Measurements from ENCODE around the gene MRGPRG.

MRGPRG gene

GRCh38 chr11:3207526-3208189 lies 11.0 kb downstream of the MRGPRG start:
- in situ Hi-C loops (cut with MboI; ENCODE audit: low sequenced_read_pairs) = no loop called here

GRCh38 chr11:3206922-3207204 lies 11.8 kb downstream of the MRGPRG start:
- in situ Hi-C loops (cut with MboI; ENCODE audit: low sequenced_read_pairs) = no loop called here

GRCh38 chr11:3206156-3206921 lies 12.3 kb downstream of the MRGPRG start:
- in situ Hi-C loops (cut with MboI; ENCODE audit: low sequenced_read_pairs) = no loop called here

- in situ Hi-C loops (cut with MboI; ENCODE audit: low sequenced_read_pairs) = no loop called here
These were observed 13.1 kb downstream of the MRGPRG start for GRCh38 chr11:3205261-3206155.

DNA sequence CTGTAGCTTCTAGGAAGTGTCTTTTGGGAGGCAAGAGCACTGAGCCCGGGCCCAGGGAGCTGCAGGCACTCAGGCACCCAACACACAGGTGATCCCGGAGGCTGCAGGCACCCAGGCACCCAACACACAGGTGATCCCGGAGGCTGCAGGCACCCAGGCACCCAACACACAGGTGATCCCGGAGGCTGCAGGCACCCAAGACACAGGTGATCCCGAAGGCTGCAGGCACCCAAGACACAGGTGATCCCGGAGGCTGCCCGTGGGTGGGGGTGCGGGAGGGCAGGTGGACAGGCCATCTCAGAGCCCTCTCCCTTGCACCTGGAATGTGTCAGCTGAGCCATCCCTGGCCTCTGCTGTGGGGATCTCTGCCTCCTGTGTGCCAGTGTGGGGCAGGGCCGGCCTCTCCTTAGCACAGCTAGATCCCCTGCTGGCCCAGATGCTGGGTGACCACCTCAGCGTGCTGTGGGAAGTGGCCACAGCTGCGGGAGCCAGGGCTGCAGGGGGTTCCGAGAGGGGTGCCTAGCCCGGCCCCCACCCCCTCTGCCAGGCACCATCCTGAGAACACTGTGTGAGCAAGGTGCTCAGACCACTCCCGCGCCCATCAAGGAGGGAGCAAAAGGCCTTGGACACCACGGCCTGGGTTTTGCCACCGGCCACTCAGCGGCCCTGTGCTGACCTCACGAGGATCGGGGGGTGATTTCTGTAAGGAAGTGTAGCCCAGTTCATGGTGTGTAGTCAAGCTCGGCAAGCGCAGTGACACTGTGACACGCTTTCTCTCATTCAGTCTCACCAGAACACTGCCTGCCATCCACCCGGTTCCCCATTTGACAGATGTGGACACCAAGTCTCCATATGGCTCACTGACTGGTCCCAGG lies 14.2 kb downstream of the MRGPRG start:
- in situ Hi-C loops (cut with MboI; ENCODE audit: low sequenced_read_pairs) = no loop called here

DNA sequence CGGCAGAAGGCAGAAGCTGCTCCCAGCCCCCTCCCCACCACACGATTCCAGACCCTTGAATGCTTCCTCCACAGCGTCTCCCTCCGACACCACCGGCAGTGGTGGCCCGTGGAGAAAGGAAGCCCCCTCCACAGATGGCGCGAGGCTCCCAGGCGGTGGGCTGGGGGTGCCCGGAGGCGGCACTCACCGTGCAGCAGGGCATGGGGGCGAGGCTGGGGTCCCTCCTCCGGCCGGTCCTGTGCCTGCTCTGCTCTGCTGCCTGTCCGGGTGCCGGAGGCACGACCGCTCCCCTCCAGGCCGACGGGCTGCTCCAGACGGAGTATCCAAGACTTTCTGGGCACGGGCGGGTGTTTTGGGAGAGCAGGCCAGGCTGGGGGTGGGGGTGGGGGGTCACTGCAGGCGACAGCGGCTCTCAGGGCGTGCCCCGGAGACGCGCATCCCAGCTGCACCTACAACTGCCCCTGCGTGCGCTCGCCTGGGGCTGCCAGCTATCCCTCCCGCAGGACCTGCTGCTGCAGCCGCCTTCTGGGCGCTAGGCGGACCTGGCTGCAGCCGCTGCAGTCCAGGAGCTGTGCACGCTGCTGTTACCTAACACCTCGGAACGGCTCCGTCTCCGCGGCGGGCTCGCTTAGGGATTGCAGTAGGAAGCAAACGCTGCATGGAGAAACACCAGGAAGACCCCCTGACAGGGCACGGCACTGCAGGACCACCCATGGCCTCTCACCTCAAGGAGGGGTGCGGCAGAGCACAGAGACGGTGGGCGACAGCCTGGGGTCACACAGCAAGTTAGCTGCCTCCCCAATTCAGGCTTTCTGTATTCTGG lies 15.2 kb downstream of the MRGPRG start:
- in situ Hi-C loops (cut with MboI; ENCODE audit: low sequenced_read_pairs) = no loop called here

GRCh38 chr11:3202759-3203158 lies 15.9 kb downstream of the MRGPRG start:
- in situ Hi-C loops (cut with MboI; ENCODE audit: low sequenced_read_pairs) = no loop called here

DNA sequence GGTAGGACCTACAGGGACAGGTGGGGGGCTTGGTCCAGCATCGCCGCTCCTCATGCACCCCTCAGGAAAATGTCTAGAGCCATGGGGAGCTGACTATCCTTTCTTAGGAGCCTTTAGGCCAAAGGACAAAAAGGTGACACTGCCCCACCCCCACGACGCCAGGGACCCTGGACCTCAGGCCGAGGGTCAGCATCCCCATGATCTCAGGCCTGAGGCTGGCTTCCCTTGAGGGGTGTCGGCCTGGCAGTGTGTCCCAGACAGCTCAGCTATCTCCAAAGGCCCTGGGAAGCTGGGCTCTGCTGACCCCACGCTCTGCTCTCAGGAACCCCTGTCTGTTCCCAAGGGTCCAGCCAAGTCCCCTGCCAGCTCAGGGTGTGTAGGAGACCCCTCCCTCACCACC lies 16.3 kb downstream of the MRGPRG start:
- in situ Hi-C loops (cut with MboI; ENCODE audit: low sequenced_read_pairs) = no loop called here

DNA sequence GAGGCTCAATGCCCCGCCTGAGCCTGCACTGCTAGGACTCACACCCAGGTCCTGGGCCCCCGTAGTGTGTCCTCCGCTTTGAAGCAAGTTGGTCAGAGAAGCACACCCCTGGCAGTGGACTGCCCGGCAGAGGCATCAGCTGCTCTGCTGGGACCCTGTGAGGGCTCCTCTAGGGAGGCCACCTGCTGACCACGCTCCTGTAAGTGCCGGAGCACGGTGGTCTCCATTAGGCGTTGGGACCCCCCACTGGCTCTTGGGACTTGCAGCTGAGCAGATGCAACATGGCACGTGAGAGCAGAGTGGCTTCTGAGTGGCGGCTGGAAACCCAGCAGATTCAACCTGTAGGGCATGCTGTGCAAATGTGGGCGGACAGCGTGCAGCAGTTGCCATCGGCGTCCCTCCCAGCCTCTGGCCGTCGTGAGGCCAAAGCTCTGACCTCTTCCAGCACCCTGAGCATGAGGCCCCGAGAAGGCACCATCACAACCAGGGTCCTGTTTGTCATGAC lies 16.9 kb downstream of the MRGPRG start:
- in situ Hi-C loops (cut with MboI; ENCODE audit: low sequenced_read_pairs) = no loop called here

- in situ Hi-C loops (cut with MboI; ENCODE audit: low sequenced_read_pairs) = no loop called here
These were observed 17.5 kb downstream of the MRGPRG start for GRCh38 chr11:3201112-3201581.

- in situ Hi-C loops (cut with MboI; ENCODE audit: low sequenced_read_pairs) = no loop called here
These were observed 18.1 kb downstream of the MRGPRG start for GRCh38 chr11:3200388-3201111.

GRCh38 chr11:3199537-3200295 lies 18.9 kb downstream of the MRGPRG start:
- in situ Hi-C loops (cut with MboI; ENCODE audit: low sequenced_read_pairs) = no loop called here

- in situ Hi-C loops (cut with MboI; ENCODE audit: low sequenced_read_pairs) = no loop called here
These were observed 19.8 kb downstream of the MRGPRG start for GRCh38 chr11:3198815-3199214.

- in situ Hi-C loops (cut with MboI; ENCODE audit: low sequenced_read_pairs) = no loop called here
These were observed 20.6 kb downstream of the MRGPRG start for GRCh38 chr11:3197878-3198528.

GRCh38 chr11:3197044-3197695 lies 21.4 kb downstream of the MRGPRG start:
- in situ Hi-C loops (cut with MboI; ENCODE audit: low sequenced_read_pairs) = no loop called here

DNA sequence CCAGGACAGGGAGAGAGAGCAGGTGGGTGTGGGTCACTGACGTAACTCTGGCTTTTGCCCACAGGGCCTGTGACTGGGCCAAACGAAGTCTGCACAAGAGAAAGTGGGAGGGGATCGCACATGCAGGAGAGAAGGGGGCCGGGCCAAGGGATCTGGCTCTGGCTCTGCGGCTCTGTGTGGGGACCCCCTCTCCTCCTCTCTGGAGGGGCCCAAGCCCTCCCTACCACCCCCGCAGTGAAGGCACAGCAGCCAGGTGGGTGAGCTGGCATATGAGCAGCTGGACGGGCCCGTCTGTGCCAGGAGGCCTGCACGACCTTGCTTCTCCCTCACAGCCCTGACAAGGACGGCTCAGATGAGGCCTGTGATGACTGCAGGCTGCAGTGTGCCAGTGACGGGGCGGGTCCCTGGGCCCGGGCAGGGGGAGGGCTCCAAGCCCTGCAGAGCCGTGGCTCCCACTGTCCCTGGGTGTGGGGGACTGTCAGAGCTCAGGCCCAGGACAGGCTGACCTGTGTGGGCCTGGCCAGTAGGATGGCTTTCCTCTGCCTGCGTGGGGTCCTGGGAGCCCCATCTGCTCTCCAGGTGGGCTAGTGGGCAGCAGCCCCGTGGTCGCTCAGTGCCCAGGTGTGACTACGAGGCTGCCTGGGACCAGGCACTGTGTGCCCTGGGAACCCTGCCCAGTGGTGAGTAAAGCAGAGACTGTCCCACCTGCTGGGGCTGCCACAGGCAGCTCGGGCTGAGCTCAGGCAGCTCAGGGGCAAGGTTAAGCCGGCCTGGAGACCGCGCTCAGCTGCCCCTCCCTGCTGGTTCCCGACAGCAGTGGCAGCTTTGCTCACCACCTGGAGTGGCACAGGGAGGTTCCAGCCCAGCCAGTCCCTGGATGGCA lies 22.2 kb downstream of the MRGPRG start:
- in situ Hi-C loops (cut with MboI; ENCODE audit: low sequenced_read_pairs) = no loop called here
